Activated CD4-positive, alpha-beta T cell treated with anti-CD3 and anti-CD28 coated beads, Interleukin-2, amount 50 U/mL, for 24 hours (primary cell): ENCODE data around the gene CACNB2.

Experiments
- DNase-seq, 2 donors: peaks; one replicate each; pipeline ENCODE4 v3.0.0-alpha.2; 2020; ENCODE audit warnings: low read depth in 1 of 2, low spot score in 1 of 2

Gene CACNB2

GRCh38 chr10:18328941-18329340 lies 188.7 kb downstream of the CACNB2 start:
- DNase-seq = no peak

- DNase-seq = no peak
These were observed 191.8 kb downstream of the CACNB2 start for GRCh38 chr10:18332048-18332447.

GRCh38 chr10:18332484-18332883 lies 192.3 kb downstream of the CACNB2 start:
- no peak for DNase-seq

GRCh38 chr10:18333621-18334020 lies 193.4 kb downstream of the CACNB2 start:
- DNase-seq = no peak

- no peak for DNase-seq
These were observed 194.1 kb downstream of the CACNB2 start for GRCh38 chr10:18334116-18334867.

- no peak for DNase-seq
These were observed 200.3 kb downstream of the CACNB2 start for GRCh38 chr10:18340496-18341051.

GRCh38 chr10:18341055-18341454 lies 200.8 kb downstream of the CACNB2 start:
- DNase-seq = no peak

GRCh38 chr10:18343573-18343972 lies 203.3 kb downstream of the CACNB2 start:
- DNase-seq = no peak

GRCh38 chr10:18345308-18345707 lies 205.1 kb downstream of the CACNB2 start:
- DNase-seq = no peak

GRCh38 chr10:18350340-18350739 lies 210.1 kb downstream of the CACNB2 start:
- no peak for DNase-seq

- DNase-seq = no peak
These were observed 211.2 kb downstream of the CACNB2 start for GRCh38 chr10:18351421-18351820.

GRCh38 chr10:18352175-18352574 lies 212.0 kb downstream of the CACNB2 start:
- DNase-seq = no peak

- DNase-seq = no peak
These were observed 219.6 kb downstream of the CACNB2 start for GRCh38 chr10:18359812-18360211.

GRCh38 chr10:18362892-18363291 lies 222.7 kb downstream of the CACNB2 start:
- DNase-seq = no peak

GRCh38 chr10:18364987-18365775 lies 225.0 kb downstream of the CACNB2 start:
- no peak for DNase-seq

GRCh38 chr10:18367840-18368239 lies 227.6 kb downstream of the CACNB2 start:
- DNase-seq = no peak

- DNase-seq = no peak
These were observed 228.0 kb downstream of the CACNB2 start for GRCh38 chr10:18368273-18368672.

- DNase-seq = no peak
These were observed 228.5 kb downstream of the CACNB2 start for GRCh38 chr10:18368682-18369081.

GRCh38 chr10:18369859-18370473 lies 229.7 kb downstream of the CACNB2 start:
- DNase-seq = no peak

- no peak for DNase-seq
These were observed 236.4 kb downstream of the CACNB2 start for GRCh38 chr10:18376650-18377049.

- DNase-seq = no peak
These were observed 237.7 kb downstream of the CACNB2 start for GRCh38 chr10:18377898-18378297.

GRCh38 chr10:18378766-18379165 lies 238.5 kb downstream of the CACNB2 start:
- no peak for DNase-seq
